CD14-positive monocyte (primary cell): ENCODE data around the gene ZDBF2. TPM values are rescaled to one million over a fixed set of nuclear protein-coding genes. Genes with fewer than 3 reads are reported as not detected.

ENCODE experiments used
- DNase-seq, 3 donors: peaks; one replicate each; pipeline ENCODE4 v3.0.0-alpha.2; 2011 to 2022
- H2AFZ ChIP-seq: 2 replicates; pipeline ENCODE4 v1.6.0; 2012; ENCODE audit warnings: mild to moderate bottlenecking, low read depth, low read length, inconsistent platforms; ENCODE audit not compliant: insufficient read depth, poor library complexity, severe bottlenecking
- H3K27ac ChIP-seq, 2 donors: 1 replicate in 1 of 2; 2 replicates in 1 of 2; pipeline ENCODE4 v1.5.1; 2012 to 2013; ENCODE audit warnings: low read length in 2 of 2, control low read depth in 1 of 2, inconsistent platforms in 1 of 2, low read depth in 1 of 2, mild to moderate bottlenecking in 1 of 2
- H3K27me3 ChIP-seq, 2 donors: one replicate each; pipeline versions ENCODE4 v1.6.0 to v1.6.1; 2011 to 2013; ENCODE audit warnings: low read length in 2 of 2; ENCODE audit not compliant: control insufficient read depth in 2 of 2, insufficient read depth in 2 of 2
- H3K36me3 ChIP-seq, 2 donors: replicated peaks in 1 of 2; 1 replicate in 1 of 2; 2 replicates in 1 of 2; pipeline versions ENCODE4 v1.5.1 to v1.6.1; 2012 to 2013; ENCODE audit warnings: low read length in 2 of 2, control low read depth in 1 of 2, inconsistent platforms in 1 of 2, mild to moderate bottlenecking in 1 of 2; ENCODE audit not compliant: insufficient read depth in 2 of 2, control insufficient read depth in 1 of 2
- H3K4me1 ChIP-seq, 2 donors: 1 replicate in 1 of 2; 2 replicates in 1 of 2; pipeline versions ENCODE4 v1.5.1 to v1.6.1; 2012 to 2013; ENCODE audit warnings: low read length in 2 of 2, control low read depth in 1 of 2, inconsistent platforms in 1 of 2, mild to moderate bottlenecking in 1 of 2, moderate library complexity in 1 of 2; ENCODE audit not compliant: insufficient read depth in 2 of 2, control insufficient read depth in 1 of 2
- H3K4me2 ChIP-seq: replicated peaks from 2 replicates; pipeline ENCODE3; 2012; ENCODE audit warnings: low read length, moderate library complexity, mild to moderate bottlenecking; ENCODE audit not compliant: poor library complexity, severe bottlenecking; ENCODE audit errors: extremely low read depth
- H3K4me3 ChIP-seq, 3 experiments: fragments of 200-600 bp in 1 of 3; sonication (generic) in 1 of 3; replicated peaks in 1 of 3; 1 replicate in 2 of 3; 2 replicates in 1 of 3; pipeline ENCODE4 v1.5.1; 2011 to 2013; ENCODE audit warnings: low read length in 3 of 3, mild to moderate bottlenecking in 3 of 3, control low read depth in 2 of 3, low read depth in 2 of 3, inconsistent platforms in 1 of 3, moderate library complexity in 1 of 3
- H3K79me2 ChIP-seq: 2 replicates; pipeline ENCODE4 v1.6.0; 2012; ENCODE audit warnings: mild to moderate bottlenecking, control low read depth, inconsistent platforms, low read length, moderate library complexity; ENCODE audit not compliant: insufficient read depth
- H3K9ac ChIP-seq: 2 replicates; pipeline ENCODE4 v1.6.0; 2017; ENCODE audit warnings: low read length, mild to moderate bottlenecking; ENCODE audit not compliant: insufficient read depth, poor library complexity, severe bottlenecking
- H3K9me3 ChIP-seq, 2 donors: replicated peaks in 1 of 2; 1 replicate in 1 of 2; 2 replicates in 1 of 2; pipeline versions ENCODE4 v1.5.1 to v1.6.1; 2012 to 2013; ENCODE audit warnings: low read length in 2 of 2, control low read depth in 1 of 2; ENCODE audit not compliant: control insufficient read depth in 1 of 2, insufficient read depth in 1 of 2
- H4K20me1 ChIP-seq: 2 replicates; pipeline ENCODE4 v1.6.0; 2012; ENCODE audit warnings: mild to moderate bottlenecking, low read length, control low read depth, moderate library complexity; ENCODE audit not compliant: insufficient read depth
- H3K27ac Mint-ChIP-seq, 7 donors: one replicate each; pipeline ENCODE4 v1.8.0; 2020; ENCODE audit warnings: mild to moderate bottlenecking in 7 of 7, mixed read lengths in 7 of 7, moderate library complexity in 6 of 7, inconsistent platforms in 2 of 7
- H3K27me3 Mint-ChIP-seq, 3 donors: one replicate each; pipeline ENCODE4 v1.8.0; 2021 to 2022; ENCODE audit warnings: low read depth in 3 of 3, mild to moderate bottlenecking in 3 of 3, mixed read lengths in 3 of 3, moderate library complexity in 3 of 3, inconsistent platforms in 1 of 3
- H3K36me3 Mint-ChIP-seq, 2 donors: one replicate each; pipeline ENCODE4 v1.8.0; 2020; ENCODE audit warnings: mixed read lengths in 2 of 2, inconsistent platforms in 1 of 2, mild to moderate bottlenecking in 1 of 2
- H3K4me1 Mint-ChIP-seq: one replicate; pipeline ENCODE4 v1.8.0; 2020; ENCODE audit warnings: mild to moderate bottlenecking, mixed read lengths
- H3K4me3 Mint-ChIP-seq, 2 donors: one replicate each; pipeline ENCODE4 v1.8.0; 2020; ENCODE audit warnings: mild to moderate bottlenecking in 2 of 2, mixed read lengths in 2 of 2, moderate library complexity in 1 of 2
- H3K9me3 Mint-ChIP-seq, 7 donors: one replicate each; pipeline ENCODE4 v1.8.0; 2020 to 2022; ENCODE audit warnings: mixed read lengths in 7 of 7, mild to moderate bottlenecking in 6 of 7, moderate library complexity in 6 of 7, inconsistent platforms in 2 of 7
- CTCF ChIP-seq: fragments of 200-600 bp; IDR thresholded peaks from one replicate; pipeline ENCODE4 v1.8.0; 2022; ENCODE audit warnings: antibody characterized with exemption, mild to moderate bottlenecking
- WGBS: methylation state at CpG from one replicate; pipeline ENCODE4 v1.1.5; 2013; ENCODE audit warnings: missing lambda C conversion rate; ENCODE audit not compliant: insufficient coverage; 5-methylcytosine and 5-hydroxymethylcytosine counted together
- intact Hi-C, 2 donors: fragments of 100-400 bp; cut with micrococcal nuclease; formaldehyde crosslinking; loops; one replicate each; pipeline versions ENCODE4 v1.15.0 to v1.15.1; 2023
- polyA plus RNA-seq, 3 donors: library from polyadenylated mRNA; depleted of rRNA in 1 of 3; unstranded in 2 of 3; stranded (reverse) in 1 of 3; fragments of 300-500 nt in 2 of 3; fragments of >200 nt in 1 of 3; fragmentation: Illumina TruSeq in 2 of 3; gene quantifications; 1 replicate in 2 of 3; 2 replicates in 1 of 3; pipeline ENCODE4 v1.2.3, GENCODE V29; 2012 to 2021

The ZDBF2 gene
- polyA plus RNA-seq, 3 donors = 0.16 to 0.18 TPM; not detected in 1

- no peak overlapping the region for H3K27ac ChIP-seq
- H3K36me3 ChIP-seq = no peaks in the 10 kb centered on the region
- H3K4me2 ChIP-seq = peak overlapping the region; percentile 92
- no peak for DNase-seq
- Mint-ChIP-seq H3K27ac (no peak overlapping the region), H3K4me3 (peak overlapping the region; percentile 80 to 91), H3K36me3 (peaks cover 0 to 8% of the 10 kb centered on the region in 2 donors), H3K27me3 (peaks cover 69 to 91% (median 79%) of the 10 kb centered on the region in 3 donors), H3K4me1 (peaks cover 10% of the 10 kb centered on the region), H3K9me3 (peaks cover 0 to 14% (median 7%) of the 10 kb centered on the region in 7 donors)
- TF ChIP-seq CTCF = no peak
- no CpG with 5 or more reads among the region's 6 CpGs for WGBS
- no peak overlapping the region for H3K9ac ChIP-seq
- H2AFZ ChIP-seq = no peak overlapping the region
- H3K4me1 ChIP-seq = peaks cover 8 to 9% of the 10 kb centered on the region in 2 donors
- H3K9me3 ChIP-seq = peaks cover 0 to 7% of the 10 kb centered on the region in 2 donors
- H3K79me2 ChIP-seq = no peaks in the 10 kb centered on the region
- peak overlapping the region in 1 of 3 experiments; percentile 77 for H3K4me3 ChIP-seq
- intact Hi-C loops = no loop called here
- H3K27me3 ChIP-seq = peaks cover 65 to 89% of the 10 kb centered on the region in 2 donors
- no peaks in the 10 kb centered on the region for H4K20me1 ChIP-seq
Observed at GRCh38 chr2:206273905-206274304, 558 bp upstream of the ZDBF2 start.

- H3K27ac Mint-ChIP-seq = no peak overlapping the region
- peak overlapping the region; percentile 92 for H3K4me2 ChIP-seq
- intact Hi-C loops = no loop called here
- H3K9me3 Mint-ChIP-seq = peaks cover 0 to 12% (median 7%) of the 10 kb centered on the region in 7 donors
- H3K27me3 Mint-ChIP-seq = peaks cover 60 to 84% (median 71%) of the 10 kb centered on the region in 3 donors
- H3K79me2 ChIP-seq = no peaks in the 10 kb centered on the region
- peak overlapping the region; percentile 44 to 77 (median 62) for H3K4me3 ChIP-seq
- TF ChIP-seq CTCF = no peak
- peak overlapping the region; percentile 76 for H2AFZ ChIP-seq
- peaks cover 68 to 79% of the 10 kb centered on the region in 2 donors for H3K27me3 ChIP-seq
- no peaks in the 10 kb centered on the region for H3K36me3 ChIP-seq
- peak overlapping the region; percentile 59 for H3K9ac ChIP-seq
- peak overlapping the region; percentile 68 to 88 for H3K4me3 Mint-ChIP-seq
- no CpG with 5 or more reads among the region's 23 CpGs for WGBS
- peak in 1 of 3 donors; percentile 23 for DNase-seq
- peaks cover 8 to 9% of the 10 kb centered on the region in 2 donors for H3K4me1 ChIP-seq
- peaks cover 0 to 7% of the 10 kb centered on the region in 2 donors for H3K9me3 ChIP-seq
- no peaks in the 10 kb centered on the region for H4K20me1 ChIP-seq
- H3K36me3 Mint-ChIP-seq = peaks cover 0 to 8% of the 10 kb centered on the region in 2 donors
- H3K4me1 Mint-ChIP-seq = peaks cover 10% of the 10 kb centered on the region
- no peak overlapping the region for H3K27ac ChIP-seq
Observed at GRCh38 chr2:206275312-206276055, 1.0 kb downstream of the ZDBF2 start.
